CD14-positive monocyte (primary cell): Measurements from ENCODE around the gene FANCC. TPM values are rescaled to one million over a fixed set of nuclear protein-coding genes. Genes with fewer than 3 reads are reported as not detected.

Experiments used
- DNase-seq, 3 donors: peaks; one replicate each; pipeline ENCODE4 v3.0.0-alpha.2; 2011 to 2022
- H2AFZ ChIP-seq: 2 replicates; pipeline ENCODE4 v1.6.0; 2012; ENCODE audit warnings: mild to moderate bottlenecking, low read depth, low read length, inconsistent platforms; ENCODE audit not compliant: insufficient read depth, poor library complexity, severe bottlenecking
- H3K27ac ChIP-seq, 2 donors: 1 replicate in 1 of 2; 2 replicates in 1 of 2; pipeline ENCODE4 v1.5.1; 2012 to 2013; ENCODE audit warnings: low read length in 2 of 2, control low read depth in 1 of 2, inconsistent platforms in 1 of 2, low read depth in 1 of 2, mild to moderate bottlenecking in 1 of 2
- H3K27me3 ChIP-seq, 2 donors: one replicate each; pipeline versions ENCODE4 v1.6.0 to v1.6.1; 2011 to 2013; ENCODE audit warnings: low read length in 2 of 2; ENCODE audit not compliant: control insufficient read depth in 2 of 2, insufficient read depth in 2 of 2
- H3K36me3 ChIP-seq, 2 donors: replicated peaks in 1 of 2; 1 replicate in 1 of 2; 2 replicates in 1 of 2; pipeline versions ENCODE4 v1.5.1 to v1.6.1; 2012 to 2013; ENCODE audit warnings: low read length in 2 of 2, control low read depth in 1 of 2, inconsistent platforms in 1 of 2, mild to moderate bottlenecking in 1 of 2; ENCODE audit not compliant: insufficient read depth in 2 of 2, control insufficient read depth in 1 of 2
- H3K4me1 ChIP-seq, 2 donors: 1 replicate in 1 of 2; 2 replicates in 1 of 2; pipeline versions ENCODE4 v1.5.1 to v1.6.1; 2012 to 2013; ENCODE audit warnings: low read length in 2 of 2, control low read depth in 1 of 2, inconsistent platforms in 1 of 2, mild to moderate bottlenecking in 1 of 2, moderate library complexity in 1 of 2; ENCODE audit not compliant: insufficient read depth in 2 of 2, control insufficient read depth in 1 of 2
- H3K4me2 ChIP-seq: replicated peaks from 2 replicates; pipeline ENCODE3; 2012; ENCODE audit warnings: low read length, moderate library complexity, mild to moderate bottlenecking; ENCODE audit not compliant: poor library complexity, severe bottlenecking; ENCODE audit errors: extremely low read depth
- H3K4me3 ChIP-seq, 3 experiments: fragments of 200-600 bp in 1 of 3; sonication (generic) in 1 of 3; replicated peaks in 1 of 3; 1 replicate in 2 of 3; 2 replicates in 1 of 3; pipeline ENCODE4 v1.5.1; 2011 to 2013; ENCODE audit warnings: low read length in 3 of 3, mild to moderate bottlenecking in 3 of 3, control low read depth in 2 of 3, low read depth in 2 of 3, inconsistent platforms in 1 of 3, moderate library complexity in 1 of 3
- H3K79me2 ChIP-seq: 2 replicates; pipeline ENCODE4 v1.6.0; 2012; ENCODE audit warnings: mild to moderate bottlenecking, control low read depth, inconsistent platforms, low read length, moderate library complexity; ENCODE audit not compliant: insufficient read depth
- H3K9ac ChIP-seq: 2 replicates; pipeline ENCODE4 v1.6.0; 2017; ENCODE audit warnings: low read length, mild to moderate bottlenecking; ENCODE audit not compliant: insufficient read depth, poor library complexity, severe bottlenecking
- H3K9me3 ChIP-seq, 2 donors: replicated peaks in 1 of 2; 1 replicate in 1 of 2; 2 replicates in 1 of 2; pipeline versions ENCODE4 v1.5.1 to v1.6.1; 2012 to 2013; ENCODE audit warnings: low read length in 2 of 2, control low read depth in 1 of 2; ENCODE audit not compliant: control insufficient read depth in 1 of 2, insufficient read depth in 1 of 2
- H4K20me1 ChIP-seq: 2 replicates; pipeline ENCODE4 v1.6.0; 2012; ENCODE audit warnings: mild to moderate bottlenecking, low read length, control low read depth, moderate library complexity; ENCODE audit not compliant: insufficient read depth
- H3K27ac Mint-ChIP-seq, 7 donors: one replicate each; pipeline ENCODE4 v1.8.0; 2020; ENCODE audit warnings: mild to moderate bottlenecking in 7 of 7, mixed read lengths in 7 of 7, moderate library complexity in 6 of 7, inconsistent platforms in 2 of 7
- H3K27me3 Mint-ChIP-seq, 3 donors: one replicate each; pipeline ENCODE4 v1.8.0; 2021 to 2022; ENCODE audit warnings: low read depth in 3 of 3, mild to moderate bottlenecking in 3 of 3, mixed read lengths in 3 of 3, moderate library complexity in 3 of 3, inconsistent platforms in 1 of 3
- H3K36me3 Mint-ChIP-seq, 2 donors: one replicate each; pipeline ENCODE4 v1.8.0; 2020; ENCODE audit warnings: mixed read lengths in 2 of 2, inconsistent platforms in 1 of 2, mild to moderate bottlenecking in 1 of 2
- H3K4me1 Mint-ChIP-seq: one replicate; pipeline ENCODE4 v1.8.0; 2020; ENCODE audit warnings: mild to moderate bottlenecking, mixed read lengths
- H3K4me3 Mint-ChIP-seq, 2 donors: one replicate each; pipeline ENCODE4 v1.8.0; 2020; ENCODE audit warnings: mild to moderate bottlenecking in 2 of 2, mixed read lengths in 2 of 2, moderate library complexity in 1 of 2
- H3K9me3 Mint-ChIP-seq, 7 donors: one replicate each; pipeline ENCODE4 v1.8.0; 2020 to 2022; ENCODE audit warnings: mixed read lengths in 7 of 7, mild to moderate bottlenecking in 6 of 7, moderate library complexity in 6 of 7, inconsistent platforms in 2 of 7
- WGBS: methylation state at CpG from one replicate; pipeline ENCODE4 v1.1.5; 2013; ENCODE audit warnings: missing lambda C conversion rate; ENCODE audit not compliant: insufficient coverage; 5-methylcytosine and 5-hydroxymethylcytosine counted together
- intact Hi-C, 2 donors: fragments of 100-400 bp; cut with micrococcal nuclease; formaldehyde crosslinking; loops; one replicate each; pipeline versions ENCODE4 v1.15.0 to v1.15.1; 2023
- polyA plus RNA-seq, 3 donors: library from polyadenylated mRNA; depleted of rRNA in 1 of 3; unstranded in 2 of 3; stranded (reverse) in 1 of 3; fragments of 300-500 nt in 2 of 3; fragments of >200 nt in 1 of 3; fragmentation: Illumina TruSeq in 2 of 3; gene quantifications; 1 replicate in 2 of 3; 2 replicates in 1 of 3; pipeline ENCODE4 v1.2.3, GENCODE V29; 2012 to 2021
- TF ChIP-seq, protein P1 (sequence below): fragments of 200-600 bp; IDR thresholded peaks from one replicate; pipeline ENCODE4 v1.8.0; 2022; ENCODE audit warnings: antibody characterized with exemption, mild to moderate bottlenecking

FANCC gene
- polyA plus RNA-seq, 3 donors: 1.2 to 2.2 (median 1.5) TPM

DNA sequence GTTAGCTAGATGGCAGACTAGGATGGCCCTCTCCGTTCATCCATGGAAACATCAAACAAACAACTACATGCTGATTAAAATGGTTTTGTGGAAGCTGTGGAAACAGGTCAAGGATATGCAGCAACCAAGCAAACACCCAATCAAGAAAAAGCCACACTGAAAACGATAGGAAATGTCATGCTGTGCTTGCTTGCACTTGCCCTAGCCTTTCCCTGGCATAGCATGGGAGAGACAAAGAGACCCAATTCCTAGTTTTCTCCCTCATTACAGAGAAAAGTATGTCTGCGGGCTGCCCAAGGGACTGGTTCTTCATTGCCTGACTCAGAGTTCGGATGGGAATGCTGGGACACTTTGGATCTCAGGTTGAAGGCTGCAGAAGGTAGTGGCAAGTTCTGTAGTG, 98.7 kb downstream of the FANCC start:
- WGBS: 96% methylated on average over 2 of the region's 4 CpGs
- no peak overlapping the region for H3K4me3 Mint-ChIP-seq
- intact Hi-C loops: no loop called here
- Histone ChIP-seq H3K9me3 (no peaks in the 10 kb centered on the region), H3K4me2 (no peak overlapping the region), H4K20me1 (no peaks in the 10 kb centered on the region), H3K79me2 (no peaks in the 10 kb centered on the region), H3K4me3 (no peak overlapping the region), H2AFZ (no peak overlapping the region), H3K27me3 (no peaks in the 10 kb centered on the region), H3K9ac (no peak overlapping the region), H3K36me3 (no peaks in the 10 kb centered on the region), H3K4me1 (peaks cover 0 to 5% of the 10 kb centered on the region in 2 donors), H3K27ac (no peak overlapping the region)
- peaks cover 0 to 3% of the 10 kb centered on the region in 2 donors for H3K36me3 Mint-ChIP-seq
- TF ChIP-seq, protein P1, sequence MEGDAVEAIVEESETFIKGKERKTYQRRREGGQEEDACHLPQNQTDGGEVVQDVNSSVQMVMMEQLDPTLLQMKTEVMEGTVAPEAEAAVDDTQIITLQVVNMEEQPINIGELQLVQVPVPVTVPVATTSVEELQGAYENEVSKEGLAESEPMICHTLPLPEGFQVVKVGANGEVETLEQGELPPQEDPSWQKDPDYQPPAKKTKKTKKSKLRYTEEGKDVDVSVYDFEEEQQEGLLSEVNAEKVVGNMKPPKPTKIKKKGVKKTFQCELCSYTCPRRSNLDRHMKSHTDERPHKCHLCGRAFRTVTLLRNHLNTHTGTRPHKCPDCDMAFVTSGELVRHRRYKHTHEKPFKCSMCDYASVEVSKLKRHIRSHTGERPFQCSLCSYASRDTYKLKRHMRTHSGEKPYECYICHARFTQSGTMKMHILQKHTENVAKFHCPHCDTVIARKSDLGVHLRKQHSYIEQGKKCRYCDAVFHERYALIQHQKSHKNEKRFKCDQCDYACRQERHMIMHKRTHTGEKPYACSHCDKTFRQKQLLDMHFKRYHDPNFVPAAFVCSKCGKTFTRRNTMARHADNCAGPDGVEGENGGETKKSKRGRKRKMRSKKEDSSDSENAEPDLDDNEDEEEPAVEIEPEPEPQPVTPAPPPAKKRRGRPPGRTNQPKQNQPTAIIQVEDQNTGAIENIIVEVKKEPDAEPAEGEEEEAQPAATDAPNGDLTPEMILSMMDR: no peak
- no peak for DNase-seq
- H3K27me3 Mint-ChIP-seq: peaks cover 0 to 1% (median 0%) of the 10 kb centered on the region in 3 donors
- no peak overlapping the region for H3K27ac Mint-ChIP-seq
- peaks cover 0 to 4% (median 0%) of the 10 kb centered on the region in 7 donors for H3K9me3 Mint-ChIP-seq
- peaks cover 7% of the 10 kb centered on the region for H3K4me1 Mint-ChIP-seq

DNA sequence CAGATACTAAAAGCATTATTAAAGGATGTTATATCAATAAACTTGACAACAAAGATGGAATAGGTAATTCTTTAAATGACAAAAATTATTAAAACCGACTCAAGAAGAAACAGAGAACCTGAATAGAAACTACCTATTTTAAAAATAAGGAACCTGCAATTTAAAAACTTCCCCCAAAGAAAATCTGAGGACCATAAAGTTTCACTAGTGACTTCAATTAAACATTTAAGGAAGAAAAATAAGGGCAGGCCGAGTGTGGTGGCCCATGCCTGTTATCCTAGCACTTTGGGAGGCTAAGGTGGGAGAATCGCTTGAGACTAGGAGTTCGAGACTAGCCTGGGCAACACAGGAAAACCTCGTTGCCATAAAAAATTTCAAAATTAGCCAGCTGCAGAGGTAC, 99.6 kb downstream of the FANCC start:
- intact Hi-C loops: no loop called here
- H3K4me2 ChIP-seq: no peak overlapping the region
- H3K36me3 Mint-ChIP-seq: peaks cover 0 to 3% of the 10 kb centered on the region in 2 donors
- H3K9me3 Mint-ChIP-seq: peaks cover 0 to 4% (median 0%) of the 10 kb centered on the region in 7 donors
- H3K36me3 ChIP-seq: no peaks in the 10 kb centered on the region
- no peak overlapping the region for H3K27ac ChIP-seq
- H3K4me3 ChIP-seq: no peak overlapping the region
- no peak for DNase-seq
- H3K9me3 ChIP-seq: no peaks in the 10 kb centered on the region
- H3K4me1 ChIP-seq: peaks cover 0 to 5% of the 10 kb centered on the region in 2 donors
- TF ChIP-seq, protein P1: no peak
- H3K79me2 ChIP-seq: no peaks in the 10 kb centered on the region
- no peak overlapping the region for H3K27ac Mint-ChIP-seq
- no peaks in the 10 kb centered on the region for H4K20me1 ChIP-seq
- H3K9ac ChIP-seq: no peak overlapping the region
- H2AFZ ChIP-seq: no peak overlapping the region
- H3K27me3 Mint-ChIP-seq: peaks cover 0 to 1% (median 0%) of the 10 kb centered on the region in 3 donors
- 57% methylated on average over 2 of the region's 5 CpGs for WGBS
- H3K4me3 Mint-ChIP-seq: no peak overlapping the region
- H3K27me3 ChIP-seq: no peaks in the 10 kb centered on the region
- H3K4me1 Mint-ChIP-seq: peaks cover 7% of the 10 kb centered on the region
